Measurements from ENCODE around the gene PHOX2A.
"Not testable (repeated sequence)": the region's sequence is repeated elsewhere in the genome, so short reads cannot be mapped to it uniquely, and the experiment has no call there.

Gene PHOX2A

GRCh38 chr11:72209101-72209500 lies 34.9 kb downstream of the PHOX2A start:
- no peak overlapping the region for H3K27ac ChIP-seq (ENCODE audit: low read depth, low read length)
- H4K20me1 ChIP-seq (ENCODE audit: control insufficient read depth, insufficient read depth, low read depth, low read length) = no peaks in the 10 kb centered on the region
- no peaks in the 10 kb centered on the region for H3K79me2 ChIP-seq (ENCODE audit: control insufficient read depth, low read length)
- peaks cover 4% of the 10 kb centered on the region for H3K27me3 ChIP-seq (ENCODE audit: control insufficient read depth, low read length)
- H3K9me2 ChIP-seq (replicated peaks; ENCODE audit: control insufficient read depth, low read length) = no peaks in the 10 kb centered on the region
- H3F3A ChIP-seq (ENCODE audit: control insufficient read depth, insufficient read depth) = no peaks in the 10 kb centered on the region
- H3K4me2 ChIP-seq (ENCODE audit: low read length) = no peak overlapping the region
- 0 out of 2 replicates have a peak, but pooled peaks cover 5% of the 10 kb centered on the region for H3K9me3 ChIP-seq (ENCODE audit: control insufficient read depth, insufficient read depth, low read length)
- no peaks in the 10 kb centered on the region for H3K36me3 ChIP-seq (ENCODE audit: control insufficient read depth, low read length)
- TF ChIP-seq EZH2phosphoT487 (IDR thresholded peaks at IDR 0.05; ENCODE audit: borderline replicate concordance, low read length) (no peak), CTCF (IDR thresholded peaks at IDR 0.05; ENCODE audit: low read depth, low read length, poor library complexity, severe bottlenecking) (no peak)
- H3K4me1 ChIP-seq (ENCODE audit: control insufficient read depth, low read length) = peaks cover 4% of the 10 kb centered on the region
- no peak overlapping the region for H3K4me3 ChIP-seq (ENCODE audit: low read length)

GRCh38 chr11:72208281-72208680 lies 35.7 kb downstream of the PHOX2A start:
- TF ChIP-seq CTCF (IDR thresholded peaks at IDR 0.05; ENCODE audit: low read depth, low read length, poor library complexity, severe bottlenecking) (no peak), EZH2phosphoT487 (IDR thresholded peaks at IDR 0.05; ENCODE audit: borderline replicate concordance, low read length) (no peak)
- no peaks in the 10 kb centered on the region for H3K36me3 ChIP-seq (ENCODE audit: control insufficient read depth, low read length)
- peaks cover 2% of the 10 kb centered on the region for H3K27me3 ChIP-seq (ENCODE audit: control insufficient read depth, low read length)
- no peaks in the 10 kb centered on the region for H4K20me1 ChIP-seq (ENCODE audit: control insufficient read depth, insufficient read depth, low read depth, low read length)
- no peak overlapping the region for H3K4me2 ChIP-seq (ENCODE audit: low read length)
- H3K4me1 ChIP-seq (ENCODE audit: control insufficient read depth, low read length) = peaks cover 4% of the 10 kb centered on the region
- H3K27ac ChIP-seq (ENCODE audit: low read depth, low read length) = no peak overlapping the region
- no peaks in the 10 kb centered on the region for H3F3A ChIP-seq (ENCODE audit: control insufficient read depth, insufficient read depth)
- 0 out of 2 replicates have a peak, but pooled peaks cover 5% of the 10 kb centered on the region for H3K9me3 ChIP-seq (ENCODE audit: control insufficient read depth, insufficient read depth, low read length)
- no peaks in the 10 kb centered on the region for H3K9me2 ChIP-seq (replicated peaks; ENCODE audit: control insufficient read depth, low read length)
- no peak overlapping the region for H3K4me3 ChIP-seq (ENCODE audit: low read length)
- no peaks in the 10 kb centered on the region for H3K79me2 ChIP-seq (ENCODE audit: control insufficient read depth, low read length)

GRCh38 chr11:72206794-72207193 lies 37.2 kb downstream of the PHOX2A start:
- not testable (repeated sequence) for H3K9me2 ChIP-seq (replicated peaks; ENCODE audit: control insufficient read depth, low read length); H3K4me1 ChIP-seq (ENCODE audit: control insufficient read depth, low read length); H4K20me1 ChIP-seq (ENCODE audit: control insufficient read depth, insufficient read depth, low read depth, low read length); H3K4me2 ChIP-seq (ENCODE audit: low read length); H3F3A ChIP-seq (ENCODE audit: control insufficient read depth, insufficient read depth); H3K79me2 ChIP-seq (ENCODE audit: control insufficient read depth, low read length); H3K4me3 ChIP-seq (ENCODE audit: low read length); H3K27me3 ChIP-seq (ENCODE audit: control insufficient read depth, low read length); H3K27ac ChIP-seq (ENCODE audit: low read depth, low read length); H3K9me3 ChIP-seq (ENCODE audit: control insufficient read depth, insufficient read depth, low read length); H3K36me3 ChIP-seq (ENCODE audit: control insufficient read depth, low read length)

- Histone ChIP-seq H3K27ac (ENCODE audit: low read depth, low read length) (no peak overlapping the region), H3K9me2 (replicated peaks; ENCODE audit: control insufficient read depth, low read length) (no peaks in the 10 kb centered on the region), H3K79me2 (ENCODE audit: control insufficient read depth, low read length) (no peaks in the 10 kb centered on the region), H3K36me3 (ENCODE audit: control insufficient read depth, low read length) (no peaks in the 10 kb centered on the region), H3K4me1 (ENCODE audit: control insufficient read depth, low read length) (peaks cover 4% of the 10 kb centered on the region), H4K20me1 (ENCODE audit: control insufficient read depth, insufficient read depth, low read depth, low read length) (no peaks in the 10 kb centered on the region), H3K27me3 (ENCODE audit: control insufficient read depth, low read length) (no peaks in the 10 kb centered on the region), H3K4me3 (ENCODE audit: low read length) (no peak overlapping the region), H3K4me2 (ENCODE audit: low read length) (no peak overlapping the region), H3K9me3 (ENCODE audit: control insufficient read depth, insufficient read depth, low read length) (0 out of 2 replicates have a peak, but pooled peaks cover 3% of the 10 kb centered on the region), H3F3A (ENCODE audit: control insufficient read depth, insufficient read depth) (peaks cover 3% of the 10 kb centered on the region; the same call in 1 of the 2 replicates)
- no peak for TF ChIP-seq CTCF (IDR thresholded peaks at IDR 0.05; ENCODE audit: low read depth, low read length, poor library complexity, severe bottlenecking)
- TF ChIP-seq EZH2phosphoT487 (IDR thresholded peaks at IDR 0.05; ENCODE audit: borderline replicate concordance, low read length) = no peak
These were observed 39.1 kb downstream of the PHOX2A start for GRCh38 chr11:72204886-72205285.
